ENCODE data around the gene OR52R1. TPM values are rescaled to one million over a fixed set of nuclear protein-coding genes. Genes with fewer than 3 reads are reported as not detected.

The OR52R1 gene
- total and polyA plus RNA-seq, 2 of the 13 experiments (the other 11 are each of a cell fraction or from before 2014, with no cell fraction given) = not detected

DNA sequence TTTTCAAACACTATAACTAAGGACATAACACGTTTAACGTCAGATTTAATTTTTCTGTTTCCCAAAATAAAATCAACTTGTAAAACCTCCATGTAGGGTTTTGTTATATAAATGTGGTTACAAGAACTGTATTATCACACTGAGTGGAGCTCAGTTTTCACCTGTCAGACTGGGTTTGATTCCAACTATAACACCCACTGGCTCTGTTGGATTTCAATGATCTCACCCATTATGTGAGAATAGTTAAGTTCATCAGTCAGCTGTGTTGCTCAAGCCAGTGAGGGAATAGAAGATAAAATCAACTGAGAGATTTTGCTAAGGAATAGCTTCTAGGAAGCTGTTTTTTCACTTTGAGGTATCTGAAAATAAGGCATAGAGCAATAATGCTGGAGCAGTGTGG is 5.1 kb upstream of the OR52R1 start:
- ATAC-seq = no peak
- in situ Hi-C loops (cut with HindIII; ENCODE audit: extremely low pct_ligation_motif_present, low pct_unique_long_range_greater_than_20kb) = no loop called here
- no peaks in the 10 kb centered on the region for H3K36me3 ChIP-seq (replicated peaks in 1 of 2; ENCODE audit: control insufficient read depth in 1 of 2, insufficient read depth in 2 of 2, low read length in 2 of 2)

More for the DNA sequence above, 5.1 kb upstream of the OR52R1 start:
- TF ChIP-seq ZNF124 (CRISPR knock-in tag; IDR thresholded peaks at IDR 0.05) = no peak
- no peak for TF ChIP-seq ZNF510 (CRISPR knock-in tag; IDR thresholded peaks at IDR 0.05; ENCODE audit: low read depth)
- TF ChIP-seq, protein P1, sequence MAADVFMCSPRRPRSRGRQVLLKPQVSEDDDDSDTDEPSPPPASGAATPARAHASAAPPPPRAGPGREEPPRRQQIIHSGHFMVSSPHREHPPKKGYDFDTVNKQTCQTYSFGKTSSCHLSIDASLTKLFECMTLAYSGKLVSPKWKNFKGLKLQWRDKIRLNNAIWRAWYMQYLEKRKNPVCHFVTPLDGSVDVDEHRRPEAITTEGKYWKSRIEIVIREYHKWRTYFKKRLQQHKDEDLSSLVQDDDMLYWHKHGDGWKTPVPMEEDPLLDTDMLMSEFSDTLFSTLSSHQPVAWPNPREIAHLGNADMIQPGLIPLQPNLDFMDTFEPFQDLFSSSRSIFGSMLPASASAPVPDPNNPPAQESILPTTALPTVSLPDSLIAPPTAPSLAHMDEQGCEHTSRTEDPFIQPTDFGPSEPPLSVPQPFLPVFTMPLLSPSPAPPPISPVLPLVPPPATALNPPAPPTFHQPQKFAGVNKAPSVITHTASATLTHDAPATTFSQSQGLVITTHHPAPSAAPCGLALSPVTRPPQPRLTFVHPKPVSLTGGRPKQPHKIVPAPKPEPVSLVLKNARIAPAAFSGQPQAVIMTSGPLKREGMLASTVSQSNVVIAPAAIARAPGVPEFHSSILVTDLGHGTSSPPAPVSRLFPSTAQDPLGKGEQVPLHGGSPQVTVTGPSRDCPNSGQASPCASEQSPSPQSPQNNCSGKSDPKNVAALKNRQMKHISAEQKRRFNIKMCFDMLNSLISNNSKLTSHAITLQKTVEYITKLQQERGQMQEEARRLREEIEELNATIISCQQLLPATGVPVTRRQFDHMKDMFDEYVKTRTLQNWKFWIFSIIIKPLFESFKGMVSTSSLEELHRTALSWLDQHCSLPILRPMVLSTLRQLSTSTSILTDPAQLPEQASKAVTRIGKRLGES (CRISPR knock-in tag; IDR thresholded peaks at IDR 0.05; ENCODE audit: borderline replicate concordance) = no peak
- no peak for TF ChIP-seq GPN1 (CRISPR knock-in tag; IDR thresholded peaks at IDR 0.05; ENCODE audit: borderline replicate concordance)
- TF ChIP-seq NR2F1 (CRISPR knock-in tag; IDR thresholded peaks at IDR 0.05) = no peak
- no peak for TF ChIP-seq RARA (CRISPR knock-in tag; IDR thresholded peaks at IDR 0.05)
- TF ChIP-seq CBX5 (CRISPR knock-in tag; IDR thresholded peaks at IDR 0.05; ENCODE audit: borderline replicate concordance) = no peak
- no peak for TF ChIP-seq SCMH1 (CRISPR knock-in tag; IDR thresholded peaks at IDR 0.05; ENCODE audit: borderline replicate concordance)
- TF ChIP-seq ZNF672 (CRISPR knock-in tag; IDR thresholded peaks at IDR 0.05) = no peak
- no peak for TF ChIP-seq PITX1 (CRISPR knock-in tag; IDR thresholded peaks at IDR 0.05)
- TF ChIP-seq HOXA5 (CRISPR knock-in tag; IDR thresholded peaks at IDR 0.05) = no peak
- TF ChIP-seq, protein P2, sequence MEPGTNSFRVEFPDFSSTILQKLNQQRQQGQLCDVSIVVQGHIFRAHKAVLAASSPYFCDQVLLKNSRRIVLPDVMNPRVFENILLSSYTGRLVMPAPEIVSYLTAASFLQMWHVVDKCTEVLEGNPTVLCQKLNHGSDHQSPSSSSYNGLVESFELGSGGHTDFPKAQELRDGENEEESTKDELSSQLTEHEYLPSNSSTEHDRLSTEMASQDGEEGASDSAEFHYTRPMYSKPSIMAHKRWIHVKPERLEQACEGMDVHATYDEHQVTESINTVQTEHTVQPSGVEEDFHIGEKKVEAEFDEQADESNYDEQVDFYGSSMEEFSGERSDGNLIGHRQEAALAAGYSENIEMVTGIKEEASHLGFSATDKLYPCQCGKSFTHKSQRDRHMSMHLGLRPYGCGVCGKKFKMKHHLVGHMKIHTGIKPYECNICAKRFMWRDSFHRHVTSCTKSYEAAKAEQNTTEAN (CRISPR knock-in tag; conservative IDR thresholded peaks at IDR 0.05) = no peak
- TF ChIP-seq ZNF615 (CRISPR knock-in tag; IDR thresholded peaks at IDR 0.05; ENCODE audit: borderline replicate concordance) = no peak
- TF ChIP-seq MIER2 (CRISPR knock-in tag; IDR thresholded peaks at IDR 0.05) = no peak
- TF ChIP-seq, protein P3, sequence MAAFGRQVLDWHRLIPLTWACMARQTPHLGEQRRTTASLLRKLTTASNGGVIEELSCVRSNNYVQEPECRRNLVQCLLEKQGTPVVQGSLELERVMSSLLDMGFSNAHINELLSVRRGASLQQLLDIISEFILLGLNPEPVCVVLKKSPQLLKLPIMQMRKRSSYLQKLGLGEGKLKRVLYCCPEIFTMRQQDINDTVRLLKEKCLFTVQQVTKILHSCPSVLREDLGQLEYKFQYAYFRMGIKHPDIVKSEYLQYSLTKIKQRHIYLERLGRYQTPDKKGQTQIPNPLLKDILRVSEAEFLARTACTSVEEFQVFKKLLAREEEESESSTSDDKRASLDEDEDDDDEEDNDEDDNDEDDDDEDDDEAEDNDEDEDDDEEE (CRISPR knock-in tag; IDR thresholded peaks at IDR 0.05) = no peak
- TF ChIP-seq PHF8 (CRISPR knock-in tag; IDR thresholded peaks at IDR 0.05) = no peak
- no peak for TF ChIP-seq HOXD1 (CRISPR knock-in tag; IDR thresholded peaks at IDR 0.05)
- TF ChIP-seq, protein P4, sequence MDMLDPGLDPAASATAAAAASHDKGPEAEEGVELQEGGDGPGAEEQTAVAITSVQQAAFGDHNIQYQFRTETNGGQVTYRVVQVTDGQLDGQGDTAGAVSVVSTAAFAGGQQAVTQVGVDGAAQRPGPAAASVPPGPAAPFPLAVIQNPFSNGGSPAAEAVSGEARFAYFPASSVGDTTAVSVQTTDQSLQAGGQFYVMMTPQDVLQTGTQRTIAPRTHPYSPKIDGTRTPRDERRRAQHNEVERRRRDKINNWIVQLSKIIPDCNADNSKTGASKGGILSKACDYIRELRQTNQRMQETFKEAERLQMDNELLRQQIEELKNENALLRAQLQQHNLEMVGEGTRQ (IDR thresholded peaks at IDR 0.05; ENCODE audit: low read depth, low read length) = no peak
- TF ChIP-seq, protein P4 (CRISPR knock-in tag; IDR thresholded peaks at IDR 0.05; ENCODE audit: borderline replicate concordance) = no peak
- no peak for TF ChIP-seq DMAP1 (CRISPR knock-in tag; IDR thresholded peaks at IDR 0.05)
- TF ChIP-seq KLF15 (CRISPR knock-in tag; IDR thresholded peaks at IDR 0.05; ENCODE audit: borderline replicate concordance) = no peak
- Histone ChIP-seq H2AFZ (ENCODE audit: low read length) (no peak overlapping the region), H3K9me3 (ENCODE audit: low read length) (no peaks in the 10 kb centered on the region), H3K27me3 (ENCODE audit: control insufficient read depth in 1 of 2, insufficient read depth in 2 of 2, low read length in 2 of 2) (peaks cover 0 to 6% of the 10 kb centered on the region in 2 experiments; a peak in 1 of 5 replicates), H4K20me1 (ENCODE audit: insufficient read depth, low read length) (no peaks in the 10 kb centered on the region), H3K79me2 (ENCODE audit: insufficient read depth, low read length) (no peaks in the 10 kb centered on the region), H3K4me3 (replicated peaks in 1 of 3; ENCODE audit: insufficient read depth in 1 of 3, low read depth in 2 of 3, low read length in 3 of 3) (no peak overlapping the region), H3K9ac (ENCODE audit: insufficient read depth, low read depth, low read length) (no peak overlapping the region), H3K4me2 (ENCODE audit: low read depth, low read length) (no peak overlapping the region), H3K4me1 (ENCODE audit: insufficient read depth, low read length) (no peaks in the 10 kb centered on the region), H3K27ac (ENCODE audit: extremely low read length, insufficient read depth, low read length) (no peak overlapping the region)
- FAIRE-seq (no peak), DNase-seq (ENCODE audit: low spot score) (no peak)
- intact Hi-C loops (cut with micrococcal nuclease; ENCODE audit: unreplicated experiment) = no loop called here
- ChIA-PET CTCF (ENCODE audit: low intra/inter-chr PET ratio, low total read pairs) (no interaction called here), POLR2A (no interaction called here)
- no TSS peak for BruUV-seq (replicated peaks)
- WGBS (ENCODE audit: low lambda C conversion rate) = 5% methylated on average over 2 of the region's 2 CpGs
